ENCODE data around the gene MFGE8.
A peak's percentile ranks its signal among the peaks of the same experiment; 100 is the strongest.
"Not testable (repeated sequence)": the region's sequence is repeated elsewhere in the genome, so short reads cannot be mapped to it uniquely, and the experiment has no call there.

MFGE8 gene

GRCh38 chr15:88913017-88913849, at the start of gene MFGE8:
Gene MFGE8 (minus strand): TSS chr15:88913379. CDS start chr15:88913319, 60 bp downstream.
- DNase-seq (ENCODE audit: low read depth in 2 of 3, low spot score in 2 of 3): peak; percentile 38 to 55 (median 54)

GRCh38 chr15:88959445-88959844, 46.3 kb upstream of the MFGE8 start:
- no peak for DNase-seq (ENCODE audit: low read depth in 2 of 3, low spot score in 2 of 3)

- DNase-seq (ENCODE audit: low read depth in 2 of 3, low spot score in 2 of 3): no peak
Measured at GRCh38 chr15:88956906-88957305, 43.7 kb upstream of the MFGE8 start.

GRCh38 chr15:88956263-88956662, 43.1 kb upstream of the MFGE8 start:
- DNase-seq (ENCODE audit: low read depth in 2 of 3, low spot score in 2 of 3): no peak

- no peak for DNase-seq (ENCODE audit: low read depth in 2 of 3, low spot score in 2 of 3)
Measured at GRCh38 chr15:88954431-88955277, 41.5 kb upstream of the MFGE8 start.

GRCh38 chr15:88950600-88951160, 37.5 kb upstream of the MFGE8 start:
- DNase-seq (ENCODE audit: low read depth in 2 of 3, low spot score in 2 of 3): no peak

GRCh38 chr15:88949734-88950400, 36.7 kb upstream of the MFGE8 start:
- no peak for DNase-seq (ENCODE audit: low read depth in 2 of 3, low spot score in 2 of 3)

- DNase-seq (ENCODE audit: low read depth in 2 of 3, low spot score in 2 of 3): no peak
Measured at GRCh38 chr15:88940110-88940675, 27.0 kb upstream of the MFGE8 start.

GRCh38 chr15:88939486-88939806, 26.3 kb upstream of the MFGE8 start:
- no peak for DNase-seq (ENCODE audit: low read depth in 2 of 3, low spot score in 2 of 3)

- DNase-seq (ENCODE audit: low read depth in 2 of 3, low spot score in 2 of 3): no peak
Measured at GRCh38 chr15:88938802-88939485, 25.8 kb upstream of the MFGE8 start.

- DNase-seq (ENCODE audit: low read depth in 2 of 3, low spot score in 2 of 3): not testable (repeated sequence)
Measured at GRCh38 chr15:88934449-88934848, 21.3 kb upstream of the MFGE8 start.

- DNase-seq (ENCODE audit: low read depth in 2 of 3, low spot score in 2 of 3): no peak
Measured at GRCh38 chr15:88932875-88933330, 19.7 kb upstream of the MFGE8 start.

GRCh38 chr15:88932271-88932874, 19.2 kb upstream of the MFGE8 start:
- no peak for DNase-seq (ENCODE audit: low read depth in 2 of 3, low spot score in 2 of 3)

- DNase-seq (ENCODE audit: low read depth in 2 of 3, low spot score in 2 of 3): no peak
Measured at GRCh38 chr15:88930579-88930978, 17.4 kb upstream of the MFGE8 start.

- DNase-seq (ENCODE audit: low read depth in 2 of 3, low spot score in 2 of 3): not testable (repeated sequence)
Measured at GRCh38 chr15:88929358-88930098, 16.3 kb upstream of the MFGE8 start.

GRCh38 chr15:88928192-88928591, 15.0 kb upstream of the MFGE8 start:
- not testable (repeated sequence) for DNase-seq (ENCODE audit: low read depth in 2 of 3, low spot score in 2 of 3)

- DNase-seq (ENCODE audit: low read depth in 2 of 3, low spot score in 2 of 3): not testable (repeated sequence)
Measured at GRCh38 chr15:88925648-88926047, 12.5 kb upstream of the MFGE8 start.

- not testable (repeated sequence) for DNase-seq (ENCODE audit: low read depth in 2 of 3, low spot score in 2 of 3)
Measured at GRCh38 chr15:88920892-88921435, 7.8 kb upstream of the MFGE8 start.
